ENCODE measurements around the gene CMBL.

GRCh38 chr5:10229306-10230048 lies 78.2 kb downstream of the CMBL start:
- TF ChIP-seq CTCF (IDR thresholded peaks at IDR 0.05) (no peak), POLR2AphosphoS5 (IDR thresholded peaks at IDR 0.05) (no peak)
